DND-41 (cell line): ENCODE data around the gene KCNT1.

Experiments
- EZH2 ChIP-seq: IDR thresholded peaks from 3 replicates; pipeline ENCODE4 v1.6.1; 2012; ENCODE audit warnings: borderline replicate concordance, low read depth, mild to moderate bottlenecking, moderate library complexity, low read length, inconsistent platforms; ENCODE audit not compliant: severe bottlenecking
- TF ChIP-seq, protein P1 (sequence below): IDR thresholded peaks from 2 replicates; pipeline ENCODE4 v1.5.1; 2012; ENCODE audit warnings: borderline replicate concordance, low read length, moderate library complexity, mild to moderate bottlenecking; ENCODE audit not compliant: poor library complexity, severe bottlenecking; ENCODE audit errors: extremely low read depth

GRCh38 chr9:135711881-135712280, 9.9 kb downstream of the KCNT1 start:
- TF ChIP-seq, protein P1, sequence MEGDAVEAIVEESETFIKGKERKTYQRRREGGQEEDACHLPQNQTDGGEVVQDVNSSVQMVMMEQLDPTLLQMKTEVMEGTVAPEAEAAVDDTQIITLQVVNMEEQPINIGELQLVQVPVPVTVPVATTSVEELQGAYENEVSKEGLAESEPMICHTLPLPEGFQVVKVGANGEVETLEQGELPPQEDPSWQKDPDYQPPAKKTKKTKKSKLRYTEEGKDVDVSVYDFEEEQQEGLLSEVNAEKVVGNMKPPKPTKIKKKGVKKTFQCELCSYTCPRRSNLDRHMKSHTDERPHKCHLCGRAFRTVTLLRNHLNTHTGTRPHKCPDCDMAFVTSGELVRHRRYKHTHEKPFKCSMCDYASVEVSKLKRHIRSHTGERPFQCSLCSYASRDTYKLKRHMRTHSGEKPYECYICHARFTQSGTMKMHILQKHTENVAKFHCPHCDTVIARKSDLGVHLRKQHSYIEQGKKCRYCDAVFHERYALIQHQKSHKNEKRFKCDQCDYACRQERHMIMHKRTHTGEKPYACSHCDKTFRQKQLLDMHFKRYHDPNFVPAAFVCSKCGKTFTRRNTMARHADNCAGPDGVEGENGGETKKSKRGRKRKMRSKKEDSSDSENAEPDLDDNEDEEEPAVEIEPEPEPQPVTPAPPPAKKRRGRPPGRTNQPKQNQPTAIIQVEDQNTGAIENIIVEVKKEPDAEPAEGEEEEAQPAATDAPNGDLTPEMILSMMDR = no peak
- no peak for TF ChIP-seq EZH2
